ENCODE results near the gene DCLRE1B. TPM values are rescaled to one million over a fixed set of nuclear protein-coding genes. Genes with fewer than 3 reads are reported as not detected.

Gene DCLRE1B
- polyA plus RNA-seq, 3 donors, result 1.2 to 2.6 (median 1.7) TPM

GRCh38 chr1:113881661-113882060 is 23.5 kb upstream of the DCLRE1B start:
- no peak overlapping the region for H3K27ac ChIP-seq (ENCODE audit: low read depth, low read length)
- WGBS, 3 donors, result 63 to 79% (median 77%) methylated on average over 2 of the region's 2 CpGs

GRCh38 chr1:113886417-113887401 is 18.4 kb upstream of the DCLRE1B start:
- H3K27ac ChIP-seq (ENCODE audit: low read depth, low read length), result no peak overlapping the region
- 47 to 79% (median 74%) methylated on average over 17 of the region's 17 CpGs for WGBS, 3 donors

GRCh38 chr1:113887402-113888175 is 17.5 kb upstream of the DCLRE1B start, which contains the start of gene BCL2L15:
Gene BCL2L15 (minus strand): TSS chr1:113887581. CDS start chr1:113887375, 206 bp downstream.
- H3K27ac ChIP-seq (ENCODE audit: low read depth, low read length), result no peak within 1 kb of the TSS

GRCh38 chr1:113890816-113891215 is 14.3 kb upstream of the DCLRE1B start:
- WGBS, 3 donors, result 62 to 76% (median 67%) methylated on average over 2 of the region's 2 CpGs

More at GRCh38 chr1:113887402-113888175, 17.5 kb upstream of the DCLRE1B start, which contains the start of gene BCL2L15:
- 29 to 60% (median 60%) methylated on average over 6 of the region's 6 CpGs for WGBS, 3 donors

GRCh38 chr1:113891631-113892220 is 13.4 kb upstream of the DCLRE1B start:
- WGBS, 3 donors, result 84 to 89% (median 85%) methylated on average over 11 of the region's 11 CpGs
- no peak overlapping the region for H3K27ac ChIP-seq (ENCODE audit: low read depth, low read length)

More at GRCh38 chr1:113890816-113891215, 14.3 kb upstream of the DCLRE1B start:
- no peak overlapping the region for H3K27ac ChIP-seq (ENCODE audit: low read depth, low read length)

GRCh38 chr1:113893267-113893666 is 11.9 kb upstream of the DCLRE1B start:
- no peak overlapping the region for H3K27ac ChIP-seq (ENCODE audit: low read depth, low read length)
- WGBS, 3 donors, result 72 to 98% (median 94%) methylated on average over 3 of the region's 3 CpGs

GRCh38 chr1:113895098-113895497 is 10.0 kb upstream of the DCLRE1B start:
- H3K27ac ChIP-seq (ENCODE audit: low read depth, low read length), result no peak overlapping the region
- 90 to 91% (median 91%) methylated on average over 6 of the region's 6 CpGs for WGBS, 3 donors

- 94 to 97% (median 94%) methylated on average over 8 of the region's 8 CpGs for WGBS, 3 donors
- no peak overlapping the region for H3K27ac ChIP-seq (ENCODE audit: low read depth, low read length)
These were observed 9.2 kb upstream of the DCLRE1B start for GRCh38 chr1:113895961-113896360.

GRCh38 chr1:113898241-113898814 is 6.8 kb upstream of the DCLRE1B start:
- WGBS, 3 donors, result 94 to 100% (median 96%) methylated on average over 1 of the region's 1 CpG
- H3K27ac ChIP-seq (ENCODE audit: low read depth, low read length), result no peak overlapping the region

- no peak overlapping the region for H3K27ac ChIP-seq (ENCODE audit: low read depth, low read length)
These were observed 6.0 kb upstream of the DCLRE1B start for GRCh38 chr1:113899111-113899510.

GRCh38 chr1:113901191-113901590 is 3.9 kb upstream of the DCLRE1B start:
- no peak overlapping the region for H3K27ac ChIP-seq (ENCODE audit: low read depth, low read length)
- WGBS, 3 donors, result 46 to 86% (median 48%) methylated on average over 3 of the region's 3 CpGs

GRCh38 chr1:113903501-113904292 is 1.4 kb upstream of the DCLRE1B start:
- WGBS, 3 donors, result 11 to 15% (median 13%) methylated on average over 7 of the region's 7 CpGs

GRCh38 chr1:113904293-113904673 is 843 bp upstream of the DCLRE1B start:
- WGBS, 3 donors, result 0 to 1% (median 1%) methylated on average over 11 of the region's 11 CpGs
- no peak overlapping the region for H3K27ac ChIP-seq (ENCODE audit: low read depth, low read length)

More at GRCh38 chr1:113903501-113904292, 1.4 kb upstream of the DCLRE1B start:
- H3K27ac ChIP-seq (ENCODE audit: low read depth, low read length), result no peak overlapping the region

GRCh38 chr1:113905435-113905861 is 322 bp downstream of the DCLRE1B start:
- H3K27ac ChIP-seq (ENCODE audit: low read depth, low read length), result no peak overlapping the region
- WGBS, 3 donors, result 0% methylated on average over 17 of the region's 17 CpGs

GRCh38 chr1:113912594-113913311 is 7.6 kb downstream of the DCLRE1B start:
- WGBS, 3 donors, result 55 to 60% (median 57%) methylated on average over 6 of the region's 6 CpGs

GRCh38 chr1:113913312-113913668 is 8.2 kb downstream of the DCLRE1B start:
- no peak overlapping the region for H3K27ac ChIP-seq (ENCODE audit: low read depth, low read length)
- 45 to 48% (median 46%) methylated on average over 3 of the region's 3 CpGs for WGBS, 3 donors

More at GRCh38 chr1:113912594-113913311, 7.6 kb downstream of the DCLRE1B start:
- no peak overlapping the region for H3K27ac ChIP-seq (ENCODE audit: low read depth, low read length)
